ENCODE data around the gene MUS81.

The MUS81 gene

GRCh38 chr11:65896034-65896999 is 36.1 kb downstream of the MUS81 start:
- Histone ChIP-seq H3K27ac (ENCODE audit: low read length) (no peak overlapping the region), H3K4me3 (ENCODE audit: low read length in 2 of 2) (no peak overlapping the region), H3K36me3 (ENCODE audit: control insufficient read depth in 2 of 2, insufficient read depth in 2 of 2, low read length in 2 of 2) (no peaks in the 10 kb centered on the region), H3K27me3 (ENCODE audit: control insufficient read depth in 1 of 2, insufficient read depth in 2 of 2, low read length in 2 of 2) (peaks cover 0 to 11% of the 10 kb centered on the region in 2 donors), H3K9me3 (ENCODE audit: control insufficient read depth in 2 of 2, low read length in 2 of 2) (no peaks in the 10 kb centered on the region), H3K9ac (ENCODE audit: low read length in 2 of 2) (no peak overlapping the region), H3K4me1 (ENCODE audit: control insufficient read depth, insufficient read depth, low read length) (peaks cover 42% of the 10 kb centered on the region)

- Histone ChIP-seq H3K4me1 (ENCODE audit: control insufficient read depth, insufficient read depth, low read length) (peaks cover 36% of the 10 kb centered on the region), H3K27me3 (ENCODE audit: control insufficient read depth in 1 of 2, insufficient read depth in 2 of 2, low read length in 2 of 2) (peaks cover 0 to 11% of the 10 kb centered on the region in 2 donors), H3K4me3 (ENCODE audit: low read length in 2 of 2) (no peak overlapping the region)
Observed at GRCh38 chr11:65897020-65897471, 36.8 kb downstream of the MUS81 start.

GRCh38 chr11:65898656-65899355 is 38.6 kb downstream of the MUS81 start:
- H3K9me3 ChIP-seq (ENCODE audit: control insufficient read depth in 2 of 2, low read length in 2 of 2): no peaks in the 10 kb centered on the region
- no peaks in the 10 kb centered on the region for H3K36me3 ChIP-seq (ENCODE audit: control insufficient read depth in 2 of 2, insufficient read depth in 2 of 2, low read length in 2 of 2)
- H3K4me1 ChIP-seq (ENCODE audit: control insufficient read depth, insufficient read depth, low read length): peaks cover 21% of the 10 kb centered on the region
- H3K27me3 ChIP-seq (ENCODE audit: control insufficient read depth in 1 of 2, insufficient read depth in 2 of 2, low read length in 2 of 2): peaks cover 0 to 11% of the 10 kb centered on the region in 2 donors
- H3K9ac ChIP-seq (ENCODE audit: low read length in 2 of 2): no peak overlapping the region
- peak overlapping the region; percentile 37 to 69 for H3K4me3 ChIP-seq (ENCODE audit: low read length in 2 of 2)
- no peak overlapping the region for H3K27ac ChIP-seq (ENCODE audit: low read length)

More at GRCh38 chr11:65897020-65897471, 36.8 kb downstream of the MUS81 start:
- Histone ChIP-seq H3K27ac (ENCODE audit: low read length) (no peak overlapping the region), H3K36me3 (ENCODE audit: control insufficient read depth in 2 of 2, insufficient read depth in 2 of 2, low read length in 2 of 2) (no peaks in the 10 kb centered on the region), H3K9me3 (ENCODE audit: control insufficient read depth in 2 of 2, low read length in 2 of 2) (no peaks in the 10 kb centered on the region), H3K9ac (ENCODE audit: low read length in 2 of 2) (no peak overlapping the region)

GRCh38 chr11:65899356-65900124 is 39.3 kb downstream of the MUS81 start:
- no peaks in the 10 kb centered on the region for H3K9me3 ChIP-seq (ENCODE audit: control insufficient read depth in 2 of 2, low read length in 2 of 2)
- peak overlapping the region; percentile 69 for H3K4me3 ChIP-seq (ENCODE audit: low read length in 2 of 2)
- H3K27ac ChIP-seq (ENCODE audit: low read length): no peak overlapping the region
- peaks cover 19% of the 10 kb centered on the region for H3K4me1 ChIP-seq (ENCODE audit: control insufficient read depth, insufficient read depth, low read length)
- H3K9ac ChIP-seq (ENCODE audit: low read length in 2 of 2): peak overlapping the region in 1 of 2 donors; percentile 71
- no peaks in the 10 kb centered on the region for H3K36me3 ChIP-seq (ENCODE audit: control insufficient read depth in 2 of 2, insufficient read depth in 2 of 2, low read length in 2 of 2)
- H3K27me3 ChIP-seq (ENCODE audit: control insufficient read depth in 1 of 2, insufficient read depth in 2 of 2, low read length in 2 of 2): peaks cover 0 to 11% of the 10 kb centered on the region in 2 donors

- Histone ChIP-seq H3K4me1 (ENCODE audit: control insufficient read depth, insufficient read depth, low read length) (peaks cover 19% of the 10 kb centered on the region), H3K9ac (ENCODE audit: low read length in 2 of 2) (peak within 1 kb of the TSS in 1 of 2 donors; percentile 71), H3K9me3 (ENCODE audit: control insufficient read depth in 2 of 2, low read length in 2 of 2) (no peaks in the 10 kb centered on the region), H3K4me3 (ENCODE audit: low read length in 2 of 2) (peak within 1 kb of the TSS; percentile 69), H3K27ac (ENCODE audit: low read length) (no peak within 1 kb of the TSS), H3K27me3 (ENCODE audit: control insufficient read depth in 1 of 2, insufficient read depth in 2 of 2, low read length in 2 of 2) (peaks cover 0 to 11% of the 10 kb centered on the region in 2 donors), H3K36me3 (ENCODE audit: control insufficient read depth in 2 of 2, insufficient read depth in 2 of 2, low read length in 2 of 2) (no peaks in the 10 kb centered on the region)
Observed at GRCh38 chr11:65900125-65900898, 40.1 kb downstream of the MUS81 start, which contains the start of gene FOSL1. Gene FOSL1 (minus strand): TSS chr11:65900388. CDS start chr11:65900339, 49 bp downstream.

- Histone ChIP-seq H3K36me3 (ENCODE audit: control insufficient read depth in 2 of 2, insufficient read depth in 2 of 2, low read length in 2 of 2) (no peaks in the 10 kb centered on the region), H3K9me3 (ENCODE audit: control insufficient read depth in 2 of 2, low read length in 2 of 2) (no peaks in the 10 kb centered on the region), H3K27me3 (ENCODE audit: control insufficient read depth in 1 of 2, insufficient read depth in 2 of 2, low read length in 2 of 2) (peaks cover 0 to 11% of the 10 kb centered on the region in 2 donors), H3K9ac (ENCODE audit: low read length in 2 of 2) (peak overlapping the region in 1 of 2 donors; percentile 57), H3K4me1 (ENCODE audit: control insufficient read depth, insufficient read depth, low read length) (peaks cover 19% of the 10 kb centered on the region), H3K27ac (ENCODE audit: low read length) (no peak overlapping the region), H3K4me3 (ENCODE audit: low read length in 2 of 2) (peak overlapping the region; percentile 48 to 69)
Observed at GRCh38 chr11:65900899-65901180, 40.6 kb downstream of the MUS81 start.

- Histone ChIP-seq H3K4me3 (ENCODE audit: low read length in 2 of 2) (no peak overlapping the region), H3K9ac (ENCODE audit: low read length in 2 of 2) (no peak overlapping the region), H3K4me1 (ENCODE audit: control insufficient read depth, insufficient read depth, low read length) (peaks cover 19% of the 10 kb centered on the region), H3K36me3 (ENCODE audit: control insufficient read depth in 2 of 2, insufficient read depth in 2 of 2, low read length in 2 of 2) (no peaks in the 10 kb centered on the region), H3K9me3 (ENCODE audit: control insufficient read depth in 2 of 2, low read length in 2 of 2) (no peaks in the 10 kb centered on the region), H3K27ac (ENCODE audit: low read length) (no peak overlapping the region), H3K27me3 (ENCODE audit: control insufficient read depth in 1 of 2, insufficient read depth in 2 of 2, low read length in 2 of 2) (peaks cover 0 to 11% of the 10 kb centered on the region in 2 donors)
Observed at GRCh38 chr11:65903068-65903481, 42.8 kb downstream of the MUS81 start.

- Histone ChIP-seq H3K27ac (ENCODE audit: low read length) (no peak overlapping the region), H3K4me3 (ENCODE audit: low read length in 2 of 2) (no peak overlapping the region), H3K9ac (ENCODE audit: low read length in 2 of 2) (no peak overlapping the region), H3K36me3 (ENCODE audit: control insufficient read depth in 2 of 2, insufficient read depth in 2 of 2, low read length in 2 of 2) (no peaks in the 10 kb centered on the region), H3K4me1 (ENCODE audit: control insufficient read depth, insufficient read depth, low read length) (peaks cover 19% of the 10 kb centered on the region), H3K9me3 (ENCODE audit: control insufficient read depth in 2 of 2, low read length in 2 of 2) (no peaks in the 10 kb centered on the region), H3K27me3 (ENCODE audit: control insufficient read depth in 1 of 2, insufficient read depth in 2 of 2, low read length in 2 of 2) (peaks cover 0 to 11% of the 10 kb centered on the region in 2 donors)
Observed at GRCh38 chr11:65903715-65904114, 43.5 kb downstream of the MUS81 start.

GRCh38 chr11:65906602-65907001 is 46.4 kb downstream of the MUS81 start:
- Histone ChIP-seq H3K9me3 (ENCODE audit: control insufficient read depth in 2 of 2, low read length in 2 of 2) (no peaks in the 10 kb centered on the region), H3K4me3 (ENCODE audit: low read length in 2 of 2) (no peak overlapping the region), H3K36me3 (ENCODE audit: control insufficient read depth in 2 of 2, insufficient read depth in 2 of 2, low read length in 2 of 2) (no peaks in the 10 kb centered on the region), H3K27ac (ENCODE audit: low read length) (no peak overlapping the region), H3K27me3 (ENCODE audit: control insufficient read depth in 1 of 2, insufficient read depth in 2 of 2, low read length in 2 of 2) (no peaks in the 10 kb centered on the region), H3K9ac (ENCODE audit: low read length in 2 of 2) (no peak overlapping the region), H3K4me1 (ENCODE audit: control insufficient read depth, insufficient read depth, low read length) (peaks cover 4% of the 10 kb centered on the region)

- Histone ChIP-seq H3K27ac (ENCODE audit: low read length) (no peak overlapping the region), H3K36me3 (ENCODE audit: control insufficient read depth in 2 of 2, insufficient read depth in 2 of 2, low read length in 2 of 2) (no peaks in the 10 kb centered on the region), H3K4me3 (ENCODE audit: low read length in 2 of 2) (no peak overlapping the region), H3K9me3 (ENCODE audit: control insufficient read depth in 2 of 2, low read length in 2 of 2) (no peaks in the 10 kb centered on the region), H3K9ac (ENCODE audit: low read length in 2 of 2) (no peak overlapping the region), H3K4me1 (ENCODE audit: control insufficient read depth, insufficient read depth, low read length) (peaks cover 11% of the 10 kb centered on the region), H3K27me3 (ENCODE audit: control insufficient read depth in 1 of 2, insufficient read depth in 2 of 2, low read length in 2 of 2) (no peaks in the 10 kb centered on the region)
Observed at GRCh38 chr11:65907878-65908277, 47.6 kb downstream of the MUS81 start.
